Activated CD8-positive, alpha-beta memory T cell treated with anti-CD3 and anti-CD28 coated beads, Interleukin-2, amount 50 U/mL, for 4 hours (primary cell): ENCODE measurements around the gene PSMB9.

Experiments
- DNase-seq: peaks from one replicate; pipeline ENCODE4 v3.0.0-alpha.2; 2020

PSMB9 gene

DNA sequence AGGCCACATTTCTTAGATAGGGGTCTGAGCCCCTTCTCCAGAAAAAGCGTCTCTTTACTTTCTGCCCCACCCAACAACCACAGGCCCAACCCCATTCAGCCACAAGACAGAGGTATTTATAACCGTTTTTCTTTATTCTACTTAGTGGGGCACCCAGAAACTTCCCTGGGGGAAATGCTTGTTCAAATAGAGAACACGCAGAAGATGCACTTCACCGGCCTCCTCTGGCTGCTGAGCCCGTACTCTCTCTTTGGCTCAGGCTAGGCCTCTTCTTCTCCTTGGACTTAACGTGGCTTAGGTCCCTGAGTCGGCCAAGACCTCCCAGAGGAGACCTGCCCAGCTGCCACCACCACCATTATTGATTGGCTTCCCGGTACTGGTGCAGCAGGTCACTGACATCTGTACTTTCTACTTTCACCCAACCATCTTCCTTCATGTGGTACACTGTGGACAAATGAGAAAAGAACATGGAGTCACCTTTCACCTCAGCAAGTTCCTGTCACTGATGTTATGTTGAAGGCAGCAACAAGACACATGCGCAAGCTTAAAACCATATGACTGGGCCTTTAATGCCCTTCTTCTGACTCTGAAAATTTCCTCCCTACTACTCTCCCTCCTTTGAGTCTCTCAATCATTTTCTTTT is 13.3 kb upstream of the PSMB9 start:
- no peak for DNase-seq

DNA sequence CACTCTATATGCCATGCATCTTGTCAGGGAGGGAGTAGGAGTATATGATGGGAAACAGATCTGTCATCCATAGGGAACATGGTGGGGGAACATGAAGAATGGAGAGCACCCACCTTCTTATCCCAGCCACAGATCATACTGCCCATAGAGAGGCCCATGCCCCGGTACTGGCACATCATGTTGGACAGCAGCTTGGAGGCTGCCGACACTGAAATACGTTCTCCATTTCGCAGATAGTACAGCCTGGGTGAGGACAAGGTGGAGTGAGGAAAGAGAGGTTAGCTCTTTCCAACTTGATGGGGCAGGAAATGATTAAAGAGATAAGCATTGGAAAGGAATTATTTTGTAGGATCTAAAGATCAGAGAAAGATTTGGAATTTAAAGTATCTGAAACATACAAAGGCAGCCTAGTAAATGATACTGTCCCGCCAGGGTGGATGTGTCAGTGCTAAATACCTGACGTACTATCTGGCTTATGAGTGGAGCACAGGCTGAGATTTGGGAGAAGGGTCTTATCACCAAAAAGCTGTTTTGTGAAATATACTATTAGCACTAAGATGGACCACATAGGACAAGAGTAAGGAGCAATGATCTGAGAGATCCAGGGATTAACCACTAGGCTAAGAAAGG is 11.9 kb upstream of the PSMB9 start:
- no peak for DNase-seq

DNA sequence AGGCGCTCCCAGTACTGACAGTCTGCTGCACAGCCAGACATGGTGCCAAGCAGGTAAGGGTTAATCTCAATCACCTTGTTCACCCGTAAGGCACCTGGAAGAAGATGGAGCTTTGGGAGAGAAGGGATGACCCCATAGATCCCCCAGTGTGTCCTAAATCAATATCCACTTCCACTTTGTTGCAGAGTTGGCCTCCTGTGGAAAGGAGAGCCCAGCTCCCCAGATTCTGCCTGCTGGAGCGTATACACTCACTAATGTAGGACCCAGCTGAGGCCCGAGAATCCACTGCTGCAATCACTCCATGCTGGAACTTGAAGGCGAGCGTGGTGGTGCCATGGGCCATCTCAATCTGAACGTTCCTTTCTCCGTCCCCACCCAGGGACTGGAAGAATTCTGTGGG is 11.3 kb upstream of the PSMB9 start:
- no peak for DNase-seq

DNA sequence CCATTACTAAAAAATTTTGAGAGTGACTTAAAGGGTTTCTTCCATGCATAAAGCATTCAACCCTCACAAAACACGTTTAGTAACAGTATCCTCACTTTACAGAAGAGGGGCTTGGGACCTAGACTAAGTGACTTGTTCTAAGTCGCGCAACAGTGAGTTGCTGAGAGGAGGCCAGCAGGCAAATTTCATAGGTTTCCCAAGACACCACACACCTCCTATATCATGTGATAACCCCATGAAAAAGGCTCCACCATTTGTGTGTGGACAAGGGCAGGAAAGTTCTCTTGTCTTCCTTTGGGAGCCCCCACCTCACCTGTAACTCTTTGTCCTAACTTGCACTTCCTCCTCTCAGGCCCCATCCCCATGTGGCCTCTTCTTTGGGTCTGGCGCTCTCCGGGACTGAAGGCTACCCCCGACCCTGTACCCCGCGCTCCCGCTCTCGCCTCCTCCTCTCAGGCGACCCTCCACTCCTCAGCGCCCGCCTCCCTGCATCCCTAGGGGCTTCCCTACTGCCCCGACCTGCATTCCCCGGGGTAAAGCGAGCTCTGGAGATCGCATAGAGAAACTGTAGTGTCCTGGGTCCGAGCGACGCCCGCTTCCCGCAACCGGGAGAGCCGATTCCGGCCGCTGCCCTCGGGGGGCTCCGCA is 10.5 kb upstream of the PSMB9 start:
- DNase-seq = no peak

DNA sequence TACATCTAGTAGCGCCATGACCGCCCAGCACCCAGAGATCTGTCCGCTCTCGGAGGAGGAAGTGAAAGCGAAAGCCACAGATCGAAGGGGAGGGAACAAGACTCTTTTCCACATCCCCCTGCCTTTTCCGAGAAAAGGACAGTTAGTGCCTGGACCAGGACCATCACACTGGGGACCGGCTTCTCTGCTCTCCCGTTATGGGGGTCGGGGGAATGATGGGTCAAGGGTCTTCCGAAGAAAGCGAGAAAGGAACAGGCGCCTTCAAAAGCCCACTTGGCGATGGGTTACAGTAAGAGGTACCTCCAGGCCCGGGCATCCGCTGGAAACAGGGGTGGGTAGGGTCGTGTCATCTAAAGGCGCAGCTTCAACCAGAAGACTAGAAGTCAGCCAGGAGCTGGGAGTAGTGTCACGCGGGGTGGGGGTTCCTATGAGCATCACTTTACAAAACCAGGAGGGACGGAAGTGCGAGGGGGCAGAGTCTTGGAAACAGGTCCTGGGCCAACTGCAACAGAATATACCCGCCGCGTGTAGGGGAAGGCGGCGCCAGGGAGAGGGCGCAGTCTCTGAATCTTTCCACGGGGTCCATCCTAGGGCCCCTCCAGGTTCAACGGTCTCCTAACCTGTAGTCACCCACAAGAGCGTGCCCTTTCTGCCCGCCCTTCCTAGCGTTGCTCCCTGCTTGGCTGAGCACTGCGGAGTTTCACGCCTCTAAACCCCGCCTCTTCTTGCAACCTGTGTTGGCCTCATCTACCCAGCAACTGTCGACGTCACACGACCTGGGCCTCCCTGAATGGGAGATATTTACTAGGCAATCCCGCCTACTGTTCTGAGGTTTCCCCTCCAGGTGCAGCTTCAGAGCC is 9.8 kb upstream of the PSMB9 start, which contains the start of gene PSMB8:
PSMB8 (minus strand) TSS at position 69 of the 860 bp plus-strand sequence; CDS start at position 18, 51 bp downstream.
- DNase-seq = peak; percentile 99

DNA sequence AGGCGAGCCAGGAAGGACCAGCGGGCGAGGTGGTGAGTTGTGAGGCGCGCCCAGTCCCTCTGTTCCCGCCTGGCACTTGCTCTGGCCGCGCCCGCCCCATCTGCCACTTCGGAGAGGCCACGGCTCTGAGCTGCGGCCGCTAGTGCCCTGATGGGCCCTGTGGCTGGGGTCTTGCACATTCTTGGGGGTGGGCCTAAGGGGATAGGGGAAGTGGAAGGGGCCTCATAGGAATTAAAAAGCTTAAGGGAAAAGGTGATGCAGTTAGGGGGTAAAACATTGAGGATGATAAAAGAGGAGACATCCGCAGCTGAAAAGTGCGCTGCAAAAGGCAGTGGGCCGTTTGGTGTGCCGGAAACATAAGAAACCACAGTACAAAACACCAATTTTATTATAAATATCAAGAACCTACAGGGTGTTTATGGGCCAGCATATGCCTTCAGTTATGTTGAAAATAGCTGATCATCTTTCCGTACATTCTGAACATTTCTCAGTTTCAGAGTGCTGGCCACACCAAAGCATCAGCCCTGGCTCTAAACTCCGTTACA is 9.1 kb upstream of the PSMB9 start:
- DNase-seq = no peak

DNA sequence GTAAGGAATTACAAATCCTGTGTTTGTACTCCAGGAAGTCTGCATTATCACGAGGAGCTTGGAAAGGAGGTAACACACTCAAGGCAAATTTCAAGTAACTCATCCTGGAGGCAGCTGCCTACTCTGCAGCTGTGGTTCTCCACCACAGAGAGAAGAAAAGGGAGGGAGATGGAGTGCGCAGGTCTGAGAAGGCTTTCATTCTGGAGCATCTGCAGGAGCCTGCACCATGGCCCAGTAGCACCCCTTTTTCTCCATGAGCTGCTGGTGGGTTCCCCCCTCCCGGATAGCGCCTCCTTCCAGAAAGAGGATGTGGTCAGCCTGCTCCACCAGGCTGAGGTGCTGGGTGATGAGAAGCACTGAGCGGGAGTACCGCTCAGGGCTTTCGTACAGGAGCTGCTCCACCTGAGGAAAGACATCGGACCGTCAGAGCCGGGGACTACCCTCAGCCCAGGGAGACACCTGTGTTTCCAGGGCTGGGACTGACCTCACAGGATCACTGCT is 8.6 kb upstream of the PSMB9 start:
- peak; percentile 40 for DNase-seq

DNA sequence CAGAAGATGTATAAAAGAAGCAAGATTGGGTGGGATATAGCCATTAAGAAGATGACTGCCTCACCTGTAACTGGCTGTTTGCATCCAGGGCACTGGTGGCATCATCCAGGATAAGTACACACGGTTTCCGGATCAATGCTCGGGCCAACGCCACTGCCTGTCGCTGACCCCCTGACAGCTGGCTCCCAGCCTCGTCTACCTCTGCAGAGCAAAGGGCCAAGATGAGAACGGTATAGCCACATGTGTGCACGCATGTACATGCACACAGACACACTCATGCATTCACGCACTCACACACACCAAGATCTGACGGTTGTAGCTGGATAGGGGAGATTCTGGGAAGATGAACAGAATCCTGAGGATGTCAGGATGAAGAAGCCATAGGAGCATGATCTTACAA is 7.0 kb upstream of the PSMB9 start:
- DNase-seq = no peak

DNA sequence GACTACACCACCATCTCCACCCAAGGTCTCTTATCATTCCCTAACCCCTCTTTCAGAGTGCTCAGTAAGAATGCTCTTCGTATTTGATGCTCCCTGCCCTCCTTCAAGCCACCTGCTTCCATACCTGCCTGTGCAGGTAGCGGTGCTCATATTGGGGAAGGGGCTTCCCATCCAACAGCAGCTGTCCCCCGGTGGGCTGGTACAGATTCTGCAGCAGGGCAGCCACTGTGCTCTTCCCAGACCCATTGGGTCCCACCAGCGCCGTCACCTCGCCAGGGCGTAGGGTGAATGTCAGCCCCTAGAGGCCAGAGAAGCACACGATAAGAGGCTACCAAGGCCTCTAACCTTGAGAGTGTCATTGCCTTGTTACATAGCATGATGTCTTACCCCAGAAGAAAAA is 6.2 kb upstream of the PSMB9 start:
- DNase-seq = no peak

DNA sequence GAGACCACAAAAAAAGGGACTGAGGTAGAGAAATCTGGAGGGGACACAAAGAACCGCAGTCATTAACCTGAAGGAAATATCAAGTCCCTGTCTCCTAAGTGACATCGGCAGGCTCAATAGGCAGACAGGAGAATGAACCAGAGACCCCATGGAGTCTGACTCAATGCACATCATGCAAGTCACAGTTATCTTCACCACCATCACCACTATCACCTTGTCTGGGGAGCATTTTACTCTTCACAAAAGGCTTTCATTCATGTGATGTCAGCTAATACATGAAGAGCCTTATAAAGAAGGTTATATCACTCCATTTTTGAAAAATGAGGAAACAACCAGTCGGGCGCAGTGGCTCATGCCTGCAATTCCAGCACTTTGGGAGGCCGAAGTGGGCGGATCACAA is 4.9 kb upstream of the PSMB9 start:
- DNase-seq = no peak

DNA sequence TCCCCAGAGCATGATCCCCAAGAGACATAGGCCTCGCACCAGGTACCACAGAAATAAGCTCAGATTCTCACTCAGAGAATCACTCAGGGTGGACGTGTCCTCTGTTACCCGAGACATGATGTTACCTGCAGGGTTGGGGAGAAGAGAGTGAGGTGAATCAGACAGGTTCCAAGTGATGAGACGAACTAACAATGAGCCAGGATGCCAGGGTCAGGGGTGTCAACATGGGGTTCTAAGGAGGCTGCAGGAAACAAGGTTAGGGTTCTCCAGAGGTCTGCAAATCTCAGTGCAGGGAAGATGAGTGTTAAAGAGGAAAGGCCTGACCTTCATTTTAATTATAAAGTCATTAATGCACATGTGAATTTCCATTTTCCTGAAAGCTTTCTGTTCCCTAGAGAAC is 3.0 kb upstream of the PSMB9 start:
- no peak for DNase-seq

DNA sequence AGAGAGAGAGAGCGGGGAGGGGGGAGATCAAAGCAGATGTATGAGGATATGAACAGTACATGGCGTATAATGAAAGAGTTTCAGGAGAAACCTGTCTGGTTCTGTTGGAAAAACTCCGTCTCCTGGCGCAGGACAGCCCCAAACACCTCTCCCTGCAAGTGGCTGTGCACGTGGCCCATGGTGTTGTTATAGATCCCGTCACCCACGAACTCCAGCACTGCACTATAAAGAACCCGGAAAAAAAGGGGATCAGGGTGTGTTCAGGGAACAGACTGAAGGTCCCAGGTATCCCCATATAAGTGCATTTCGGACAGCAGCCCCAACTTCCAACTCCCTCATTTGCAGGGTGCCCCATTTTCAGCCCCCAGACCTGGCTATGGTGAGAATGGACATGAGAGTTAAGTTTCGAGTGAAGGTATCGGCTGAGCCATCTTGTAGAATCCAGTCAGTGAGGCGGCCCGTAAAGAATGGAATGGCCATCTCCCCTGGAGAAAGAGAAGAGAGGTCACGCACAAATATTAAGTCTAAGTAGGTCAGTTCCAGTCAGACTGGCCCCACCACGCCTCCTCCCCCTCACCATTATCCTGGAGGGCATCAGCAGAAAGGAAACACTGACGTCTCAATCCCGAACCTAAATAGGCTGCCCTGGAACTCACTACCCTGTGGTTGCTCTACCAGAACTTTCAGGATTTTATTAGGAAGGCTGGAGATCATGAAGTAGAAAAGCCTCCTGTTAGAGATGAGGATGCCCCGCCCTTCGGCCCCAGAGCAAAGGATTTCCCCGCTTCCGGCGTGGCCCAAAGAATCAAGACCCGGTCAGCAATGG is 1.8 kb upstream of the PSMB9 start:
- DNase-seq = peak; percentile 41

DNA sequence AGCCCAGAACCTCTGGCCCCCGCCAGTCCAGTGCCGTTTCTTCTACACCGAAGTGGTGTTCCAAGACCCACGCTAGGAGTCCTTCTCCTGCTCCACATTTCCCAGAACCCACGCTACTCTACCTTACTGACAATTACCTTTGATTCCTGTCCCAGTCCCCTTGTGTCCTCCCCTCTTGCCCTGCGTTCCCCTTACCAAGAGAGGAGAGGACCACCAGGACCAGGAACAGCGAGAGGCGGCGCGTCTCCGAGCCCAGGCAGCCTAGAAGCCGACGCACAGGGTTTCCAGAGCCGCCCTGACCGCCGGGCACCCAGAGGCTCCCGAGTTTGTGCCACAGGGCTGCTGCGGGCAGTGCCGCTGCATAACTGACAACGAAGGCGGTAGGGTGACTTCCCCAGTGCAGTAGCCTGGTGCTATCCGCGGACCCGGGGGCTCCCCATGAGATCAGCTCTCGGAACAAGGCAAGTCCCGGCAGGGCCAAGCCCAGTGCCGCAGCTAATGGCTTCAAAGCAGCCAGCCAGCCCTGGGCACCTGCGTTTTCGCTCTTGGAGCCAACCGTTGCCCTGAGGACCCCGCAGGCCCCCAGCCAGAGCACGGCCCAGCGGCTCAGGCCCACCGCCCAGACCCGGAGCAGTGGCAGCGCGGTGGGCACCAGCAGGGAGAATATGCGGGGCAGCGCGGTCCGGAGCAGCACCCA is 1.0 kb upstream of the PSMB9 start:
- peak; percentile 56 for DNase-seq

DNA sequence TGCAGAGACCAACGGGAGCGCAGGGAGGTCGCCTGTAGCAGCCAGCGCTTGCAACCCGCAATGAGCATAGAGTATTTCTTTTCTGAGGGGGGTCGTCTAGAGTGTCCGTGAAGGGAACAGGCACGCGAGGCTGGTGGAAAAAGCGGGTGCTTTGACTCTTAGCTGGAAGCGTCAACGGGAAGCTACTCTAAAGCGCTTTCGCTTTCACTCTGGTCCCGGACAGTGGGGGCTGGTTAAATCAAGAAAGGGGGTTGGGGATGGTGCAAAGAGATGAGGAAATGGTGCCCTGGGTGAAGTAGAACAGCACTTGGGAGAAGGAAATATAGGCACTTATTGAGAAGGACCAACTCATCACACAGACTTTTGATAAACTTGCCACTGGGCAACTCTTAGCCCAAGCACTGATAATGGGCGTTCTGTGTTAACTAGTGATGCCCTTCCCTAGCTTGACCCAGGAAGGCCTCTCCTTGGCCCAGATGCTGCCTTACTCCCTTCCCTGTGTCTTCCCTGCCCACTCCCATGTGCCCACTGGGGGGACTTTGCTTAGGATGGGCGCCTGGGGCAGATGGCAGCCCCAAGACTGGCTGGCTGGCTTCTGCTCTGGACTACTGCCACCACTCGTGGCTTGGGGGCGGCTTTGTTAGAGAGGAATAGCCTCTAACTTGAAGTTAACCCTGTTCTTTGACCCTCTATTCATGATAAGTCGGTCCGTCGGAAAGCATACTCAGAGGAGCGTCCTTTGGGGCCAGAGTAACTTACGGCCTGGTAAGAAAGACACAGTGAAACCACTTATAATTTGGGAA is 585 bp downstream of the PSMB9 start:
- peak; percentile 66 for DNase-seq

DNA sequence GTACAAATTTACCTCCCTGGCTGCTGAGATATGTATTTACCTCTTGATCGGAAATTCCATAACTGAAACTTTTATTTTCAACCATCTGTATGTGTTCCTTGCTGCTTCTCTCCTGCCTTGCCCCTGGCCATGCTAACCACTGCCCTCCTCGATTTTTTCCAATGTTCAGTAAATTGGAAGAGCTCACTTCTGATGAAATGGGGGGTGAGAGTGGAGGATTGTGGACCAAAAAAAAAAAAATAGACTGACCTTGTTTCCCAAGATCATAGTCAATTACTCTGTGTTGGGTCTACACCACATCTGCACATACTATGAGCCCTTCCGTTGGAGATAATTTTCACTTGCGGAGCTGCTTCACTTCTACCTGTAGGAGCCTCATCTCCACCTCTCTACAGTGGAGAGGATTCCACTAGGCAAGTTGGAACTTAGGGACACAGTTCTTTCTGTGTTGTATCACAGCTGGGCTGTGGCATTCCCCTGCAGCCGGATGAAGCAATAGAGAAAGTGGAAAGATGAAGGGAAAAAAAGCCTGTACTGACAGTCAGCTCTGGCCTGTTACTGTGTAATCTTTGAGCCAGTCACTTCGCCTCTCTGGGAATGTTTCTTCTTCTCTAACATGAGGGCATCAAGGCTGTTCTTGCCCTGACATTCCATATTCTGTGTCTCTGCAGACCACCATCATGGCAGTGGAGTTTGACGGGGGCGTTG is 1.6 kb downstream of the PSMB9 start:
- DNase-seq = no peak

DNA sequence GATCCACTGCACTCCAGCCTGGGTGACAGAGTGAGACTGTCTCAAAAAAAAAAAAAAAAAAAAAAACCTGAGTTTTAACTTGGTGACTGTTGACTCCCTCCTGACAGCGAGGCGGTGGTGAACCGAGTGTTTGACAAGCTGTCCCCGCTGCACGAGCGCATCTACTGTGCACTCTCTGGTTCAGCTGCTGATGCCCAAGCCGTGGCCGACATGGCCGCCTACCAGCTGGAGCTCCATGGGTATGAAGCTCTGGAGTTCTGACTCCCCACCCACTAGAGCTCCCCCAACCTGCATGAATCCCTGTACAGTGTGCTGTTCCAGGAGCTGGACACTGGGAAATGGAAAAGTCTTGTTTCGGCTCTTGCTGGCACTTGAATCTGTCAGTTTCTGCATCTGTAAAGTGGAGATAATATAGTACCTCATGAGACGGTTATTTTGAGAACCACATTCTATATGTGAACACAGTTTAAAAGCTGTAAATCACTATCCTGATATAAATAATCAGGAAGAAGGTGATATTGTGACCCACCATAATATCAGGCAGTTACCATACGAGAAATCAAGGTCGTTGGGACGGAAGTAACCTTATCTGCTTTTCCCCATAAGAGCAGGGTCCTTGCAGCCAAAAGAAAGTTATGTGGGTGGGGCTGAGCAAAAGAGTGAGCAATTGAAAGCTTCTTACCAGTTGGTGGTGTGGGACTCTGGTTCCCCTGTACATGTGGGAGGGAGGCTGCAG is 3.3 kb downstream of the PSMB9 start:
- no peak for DNase-seq

DNA sequence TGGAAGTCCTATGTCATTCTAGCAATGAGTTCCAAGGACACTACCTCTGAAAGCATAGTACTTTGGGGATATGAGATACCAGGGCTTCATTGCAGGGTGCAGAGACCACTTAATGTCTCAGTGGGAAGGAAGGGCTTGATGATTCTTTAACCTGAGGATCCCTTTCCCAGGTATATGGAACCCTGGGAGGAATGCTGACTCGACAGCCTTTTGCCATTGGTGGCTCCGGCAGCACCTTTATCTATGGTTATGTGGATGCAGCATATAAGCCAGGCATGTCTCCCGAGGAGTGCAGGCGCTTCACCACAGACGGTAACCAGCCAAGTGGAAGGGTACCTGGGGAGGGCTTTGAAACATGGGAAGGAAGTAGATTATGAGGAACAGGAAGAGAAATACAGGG is 4.2 kb downstream of the PSMB9 start:
- no peak for DNase-seq

DNA sequence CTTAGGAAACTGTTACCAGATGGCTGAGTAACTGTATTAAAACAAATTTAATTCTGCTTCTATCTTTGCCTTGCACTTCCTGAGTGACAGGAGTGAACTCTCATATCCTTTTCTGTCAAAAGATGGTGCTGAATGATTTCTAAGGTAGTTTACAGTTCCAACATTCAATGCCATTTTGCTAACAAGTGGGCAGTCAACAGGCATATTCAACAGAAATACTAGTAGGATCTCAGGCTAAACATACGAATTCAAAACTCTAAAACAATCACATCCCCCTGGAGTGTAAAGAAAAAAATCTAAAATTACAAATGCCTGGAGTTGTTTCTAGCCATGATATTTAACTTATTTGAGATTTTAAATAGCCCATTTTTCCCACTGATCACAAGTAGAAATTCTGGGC is 6.7 kb downstream of the PSMB9 start:
- no peak for DNase-seq

DNA sequence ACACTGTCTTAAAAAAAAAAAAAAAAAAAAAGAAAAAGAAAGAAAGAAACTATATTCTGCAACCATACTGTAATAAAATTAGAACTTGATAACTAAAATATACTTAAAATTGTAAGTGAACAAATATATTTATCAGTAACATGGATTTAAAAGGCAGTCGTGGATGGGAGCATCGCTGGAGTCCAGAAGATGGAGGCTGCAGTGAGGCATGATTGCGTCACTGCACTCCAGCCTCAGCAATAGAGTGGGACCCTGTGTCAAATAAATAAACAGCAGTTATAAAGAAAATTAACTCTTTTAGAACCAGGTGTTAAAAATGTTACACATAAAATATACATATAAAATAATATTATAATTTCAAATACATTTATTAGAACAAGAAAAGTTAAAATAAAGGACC is 8.7 kb downstream of the PSMB9 start:
- no peak for DNase-seq
